ENCODE data around the gene SLC45A3. TPM values are rescaled to one million over a fixed set of nuclear protein-coding genes. Genes with fewer than 3 reads are reported as not detected.

SLC45A3 gene
- total and polyA plus RNA-seq, 2 of the 4 experiments (the other 2 are of a cell fraction) = 1.4 to 2.5 TPM

GRCh38 chr1:205670150-205670446 is 10.2 kb downstream of the SLC45A3 start:
- H2BK15ac ChIP-seq (ENCODE audit: low read depth, low read length) = no peak overlapping the region
- no peak overlapping the region for H2AK9ac ChIP-seq (replicated peaks; ENCODE audit: low read depth, low read length, poor library complexity)
- no peak for DNase-seq
- no peak overlapping the region for H4K5ac ChIP-seq (ENCODE audit: low read depth, low read length)
- no CpG with 5 or more reads among the region's 5 CpGs for WGBS, 2 experiments (ENCODE audit: extremely low coverage in 2 of 2, insufficient read length in 1 of 2)
- in situ Hi-C loops (cut with MboI; ENCODE audit: low sequenced_read_pairs) (loop anchor here (25.0 kb wide), 2 partner anchors 242 to 442 kb away; partner anchors contain the start of gene AVPR1B), dilution Hi-C loops (cut with HindIII; ENCODE audit: low sequenced_read_pairs, unreplicated experiment) (no loop called here), intact Hi-C loops (cut with micrococcal nuclease) (no loop called here)
- no peak overlapping the region for H2BK20ac ChIP-seq (ENCODE audit: low read depth, low read length)
- no peak overlapping the region for H2AFZ ChIP-seq (replicated peaks; ENCODE audit: low read length, poor library complexity)
- no peaks in the 10 kb centered on the region; the same call in 1 of the 2 replicates for H3K9me1 ChIP-seq (ENCODE audit: insufficient read depth, low read length)
- H2AK5ac ChIP-seq (ENCODE audit: low read depth, low read length) = no peak overlapping the region
- no TSS peak for BruUV-seq (replicated peaks)
- no peak overlapping the region for H3K4me2 ChIP-seq (ENCODE audit: low read depth, low read length)
- no peak overlapping the region for H4K8ac ChIP-seq (ENCODE audit: low read depth in 2 of 2, low read length in 2 of 2)
- no peak overlapping the region for H3K27ac ChIP-seq (ENCODE audit: insufficient read depth, low read length)
- ChIA-PET CTCF (interaction anchor here (1.1 kb wide), 1 partner anchor 11 kb away, joined by 3 read pairs; no protein-coding TSS in a partner anchor), POLR2A (ENCODE audit: unreplicated experiment) (no interaction called here)
- H4K20me1 ChIP-seq (ENCODE audit: insufficient read depth, low read length) = no peaks in the 10 kb centered on the region
- H3K9me3 ChIP-seq (ENCODE audit: control insufficient read depth, insufficient read depth, low read length) = no peaks in the 10 kb centered on the region
- H3K9ac ChIP-seq (ENCODE audit: low read depth, low read length) = no peak overlapping the region
- no peak for ATAC-seq (ENCODE audit: low read depth)
- H3K79me1 ChIP-seq (ENCODE audit: low read depth in 1 of 2, low read length in 2 of 2) = 0 out of 4 replicates have a peak, but pooled peaks cover 0 to 2% of the 10 kb centered on the region in 2 experiments
- no peak overlapping the region for H4K91ac ChIP-seq (ENCODE audit: insufficient read depth, low read depth, low read length)
- no peak overlapping the region for H3K4me3 ChIP-seq (ENCODE audit: insufficient read depth, low read depth, low read length)
- no peak overlapping the region for H2BK5ac ChIP-seq (ENCODE audit: low read depth, low read length, poor library complexity, severe bottlenecking)
- no peak overlapping the region for H3K56ac ChIP-seq (ENCODE audit: extremely low read depth, insufficient read depth, low read length)
- H3K14ac ChIP-seq (replicated peaks; ENCODE audit: low read depth, low read length) = no peak overlapping the region
- H3K27me3 ChIP-seq (ENCODE audit: control insufficient read depth, insufficient read depth, low read length) = no peaks in the 10 kb centered on the region
- TF ChIP-seq POLR2A (IDR thresholded peaks at IDR 0.05; ENCODE audit: low read depth, low read length) (no peak), CEBPB (IDR thresholded peaks at IDR 0.05; ENCODE audit: low read depth, low read length) (no peak), RAD21 (IDR thresholded peaks at IDR 0.05; ENCODE audit: low read length) (no peak), NFE2L2 (IDR thresholded peaks at IDR 0.05; ENCODE audit: low read depth, low read length) (no peak), CTCF (conservative IDR thresholded peaks at IDR 0.05; ENCODE audit: low read depth, low read length) (no peak), CHD1 (IDR thresholded peaks at IDR 0.05; ENCODE audit: low read depth, low read length) (no peak), RFX5 (IDR thresholded peaks at IDR 0.05; ENCODE audit: low read depth, low read length) (no peak)
- no peak overlapping the region for H3K4ac ChIP-seq (ENCODE audit: low read depth, low read length)
- peaks cover 4% of the 10 kb centered on the region; the same call in 1 of the 2 replicates for H3K4me1 ChIP-seq (ENCODE audit: control insufficient read depth, insufficient read depth, low read length)
- H2BK120ac ChIP-seq (ENCODE audit: low read depth, low read length) = no peak overlapping the region
- H3K23ac ChIP-seq (ENCODE audit: low read depth, low read length) = no peak overlapping the region
- H3K36me3 ChIP-seq (ENCODE audit: control insufficient read depth, insufficient read depth, low read length) = no peaks in the 10 kb centered on the region
- no peak overlapping the region for H3K18ac ChIP-seq (ENCODE audit: low read depth, low read length)

Data from IMR-90 (cell line).